ENCODE results near the gene SOCS7.

GRCh38 chr17:38417210-38417951, 65.7 kb downstream of the SOCS7 start:
- TF ChIP-seq POLR2AphosphoS5 (IDR thresholded peaks at IDR 0.05; ENCODE audit: low read depth, low read length) (no peak), POLR2A (IDR thresholded peaks at IDR 0.05; ENCODE audit: low read depth, low read length) (no peak), TAF1 (IDR thresholded peaks at IDR 0.05; ENCODE audit: borderline replicate concordance, low read depth, low read length) (no peak)
